OCI-LY7 (cell line): Measurements from ENCODE around the gene PDCD1. TPM values are rescaled to one million over a fixed set of nuclear protein-coding genes. Genes with fewer than 3 reads are reported as not detected.
A peak's percentile ranks its signal among the peaks of the same experiment; 100 is the strongest.
"Not testable (repeated sequence)": the region's sequence is repeated elsewhere in the genome, so short reads cannot be mapped to it uniquely, and the experiment has no call there.

ENCODE experiments used
- Bru-seq: library from RNA; stranded (reverse); fragments of 400-500 nt; gene quantifications from one replicate; lab custom pipeline; 2021; lab: Mats Ljungman, UMichigan
- BruChase-seq, 2 experiments: library from RNA; stranded (reverse); fragments of 400-500 nt; gene quantifications; one replicate each; lab custom pipeline; 2021; lab: Mats Ljungman, UMichigan
- BruUV-seq: library from RNA; stranded (reverse); fragments of 400-500 nt; replicated peaks from 2 replicates; lab custom pipeline; 2021; lab: Mats Ljungman, UMichigan
- CTCF ChIA-PET: fragments of 300-600 bp; sonication (Branson Sonifier 250); formaldehyde crosslinking; loops from one replicate; lab custom pipeline; 2022; ENCODE audit warnings: antibody characterized with exemption; ENCODE audit not compliant: unreplicated experiment; lab: Charles Lee
- POLR2A ChIA-PET: fragments of 300-600 bp; sonication (Branson Sonifier 250); formaldehyde crosslinking; loops from one replicate; lab custom pipeline; 2022; ENCODE audit warnings: antibody characterized with exemption; lab: Charles Lee
- DNase-seq: peaks from one replicate; pipeline ENCODE4 v3.0.0-alpha.2; 2015; ENCODE audit warnings: low spot score
- H2AFZ ChIP-seq: fragments of 200-600 bp; sonication (generic), shearing (Covaris generic); 2 replicates; pipeline ENCODE4 v1.6.1; 2014; ENCODE audit warnings: mild to moderate bottlenecking, antibody characterized with exemption, low read length, moderate library complexity
- H3K27ac ChIP-seq: fragments of 200-600 bp; sonication (generic); 2 replicates; pipeline ENCODE4 v1.5.1; 2014; ENCODE audit warnings: mixed run types, low read depth, mild to moderate bottlenecking, moderate library complexity, low read length, inconsistent platforms; ENCODE audit not compliant: poor library complexity, severe bottlenecking
- H3K36me3 ChIP-seq: fragments of 200-600 bp; sonication (generic); 2 replicates; pipeline ENCODE4 v1.6.1; 2014; ENCODE audit warnings: mild to moderate bottlenecking, antibody characterized with exemption, low read length, moderate library complexity, mixed read lengths; ENCODE audit not compliant: insufficient read depth
- H3K4me1 ChIP-seq: fragments of 200-600 bp; sonication (generic); 2 replicates; pipeline ENCODE4 v1.5.1; 2014; ENCODE audit warnings: mild to moderate bottlenecking, low read length; ENCODE audit not compliant: insufficient read depth, poor library complexity, severe bottlenecking
- H3K4me2 ChIP-seq: fragments of 200-600 bp; sonication (generic); 2 replicates; pipeline ENCODE4 v1.6.1; 2014; ENCODE audit warnings: mild to moderate bottlenecking, low read length
- H3K4me3 ChIP-seq: fragments of 200-600 bp; sonication (generic); 2 replicates; pipeline ENCODE4 v1.5.1; 2014; ENCODE audit warnings: mild to moderate bottlenecking, low read depth, low read length; ENCODE audit not compliant: poor library complexity, severe bottlenecking
- H3K79me2 ChIP-seq: fragments of 200-600 bp; sonication (generic); 2 replicates; pipeline ENCODE4 v1.6.1; 2016; ENCODE audit warnings: low read depth, mild to moderate bottlenecking, low read length, moderate library complexity, mixed read lengths; ENCODE audit not compliant: insufficient read depth
- H3K9me2 ChIP-seq: fragments of 200-600 bp; sonication (generic); 2 replicates; pipeline ENCODE4 v1.6.1; 2016; ENCODE audit warnings: mild to moderate bottlenecking, low read length, mixed read lengths; ENCODE audit not compliant: insufficient read depth
- H3K9me3 ChIP-seq: fragments of 200-600 bp; sonication (generic); 2 replicates; pipeline ENCODE4 v1.6.1; 2014; ENCODE audit warnings: mild to moderate bottlenecking, mixed run types, low read length, mixed read lengths
- H4K20me1 ChIP-seq: fragments of 200-600 bp; sonication (generic); 2 replicates; pipeline ENCODE4 v1.6.1; 2014; ENCODE audit warnings: mild to moderate bottlenecking, antibody characterized with exemption, low read length, moderate library complexity, mixed read lengths; ENCODE audit not compliant: insufficient read depth
- EZH2phosphoT487 ChIP-seq: fragments of 200-600 bp; sonication (generic); IDR thresholded peaks from 2 replicates; pipeline ENCODE4 v1.6.1; 2018; ENCODE audit warnings: low read depth, borderline replicate concordance, mild to moderate bottlenecking, mixed run types, antibody characterized with exemption, low read length, moderate library complexity, mixed read lengths
- intact Hi-C: fragments of 100-400 bp; cut with micrococcal nuclease; formaldehyde crosslinking; loops from one replicate; pipeline ENCODE4 v1.10.0; 2022; ENCODE audit not compliant: unreplicated experiment
- long read RNA-seq: library from polyadenylated mRNA; stranded (forward); transcript quantifications from one replicate; pipeline ENCODE4 v2.0.0, GENCODE V29; 2022
- total RNA-seq, 2 experiments: library from RNA; depleted of rRNA in 1 of 2; stranded (reverse); fragments of >200 nt in 1 of 2; shearing (Covaris generic) in 1 of 2; gene quantifications; 2 replicates each; pipeline ENCODE4 v1.2.3, GENCODE V29; 2014 to 2022
- TF ChIP-seq, protein P1 (sequence below): fragments of 200-600 bp; sonication (generic); conservative IDR thresholded peaks from 2 replicates; pipeline ENCODE4 v1.5.1; 2014; ENCODE audit warnings: mild to moderate bottlenecking, antibody characterized with exemption, low read length, moderate library complexity, mixed read lengths

Gene PDCD1
- total RNA-seq (2014; rRNA removed; shearing (Covaris generic)) (not detected in 2 replicates), total RNA-seq (2022) (not detected in 2 replicates), Bru-seq, nascent RNA (percentile 14 among the genes with signal in this experiment), BruChase-seq, experiment 1, labeled RNA remaining after a 6-hour chase (not detected), BruChase-seq, experiment 2, labeled RNA remaining after a 2-hour chase (not detected)
- long read RNA-seq: 0 reads

DNA sequence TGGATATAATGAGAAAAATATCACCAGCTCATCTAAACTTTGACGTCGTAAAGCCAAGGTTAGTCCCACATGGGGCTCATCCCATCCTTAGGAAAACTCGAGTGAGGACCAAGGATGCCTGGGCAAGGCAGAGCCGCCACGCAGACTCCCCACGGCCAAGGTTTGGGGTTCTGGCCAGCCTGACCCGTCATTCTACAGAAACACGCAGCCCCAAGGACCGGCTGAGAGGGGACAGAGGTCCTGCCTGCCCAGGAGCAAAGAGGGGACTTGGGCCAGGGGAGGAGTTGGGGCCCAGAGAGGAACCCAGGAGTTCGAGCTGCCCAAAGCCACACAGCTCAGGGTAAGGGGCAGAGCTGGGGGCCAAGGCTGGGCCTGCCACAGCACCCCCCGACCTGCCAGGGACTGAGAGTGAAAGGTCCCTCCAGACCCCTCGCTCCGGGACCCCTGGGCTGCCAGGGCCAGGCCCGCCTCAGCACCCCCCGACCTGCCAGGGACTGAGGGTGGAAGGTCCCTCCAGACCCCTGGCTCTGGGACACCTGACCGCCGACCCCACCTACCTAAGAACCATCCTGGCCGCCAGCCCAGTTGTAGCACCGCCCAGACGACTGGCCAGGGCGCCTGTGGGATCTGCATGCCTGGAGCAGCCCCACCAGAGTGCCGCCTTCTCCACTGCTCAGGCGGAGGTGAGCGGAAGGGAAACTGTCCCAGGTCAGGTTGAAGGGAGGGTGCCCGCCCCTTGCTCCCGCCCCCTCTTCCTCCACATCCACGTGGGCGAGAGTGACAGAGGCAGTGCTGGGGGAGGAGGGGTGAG is at the start of gene PDCD1:
TSS of gene PDCD1 (minus strand) at position 689 of the 811 bp plus-strand sequence. CDS start at position 633, 56 bp downstream.
- no peak for DNase-seq
- no peak within 1 kb of the TSS for H3K27ac ChIP-seq
- POLR2A ChIA-PET: no interaction called here
- no TSS peak for BruUV-seq
- intact Hi-C loops: no loop called here
- H3K9me3 ChIP-seq: no peaks in the 10 kb centered on the region
- H3K9me2 ChIP-seq: no peaks in the 10 kb centered on the region
- H4K20me1 ChIP-seq: no peaks in the 10 kb centered on the region
- H3K36me3 ChIP-seq: no peaks in the 10 kb centered on the region
- H3K4me1 ChIP-seq: peaks cover 14% of the 10 kb centered on the region
- no peaks in the 10 kb centered on the region for H3K79me2 ChIP-seq
- peak within 1 kb of the TSS; percentile 62; the same call in 1 of the 2 replicates for H2AFZ ChIP-seq
- CTCF ChIA-PET: no interaction called here
- TF ChIP-seq EZH2phosphoT487: no peak
- TF ChIP-seq, protein P1, sequence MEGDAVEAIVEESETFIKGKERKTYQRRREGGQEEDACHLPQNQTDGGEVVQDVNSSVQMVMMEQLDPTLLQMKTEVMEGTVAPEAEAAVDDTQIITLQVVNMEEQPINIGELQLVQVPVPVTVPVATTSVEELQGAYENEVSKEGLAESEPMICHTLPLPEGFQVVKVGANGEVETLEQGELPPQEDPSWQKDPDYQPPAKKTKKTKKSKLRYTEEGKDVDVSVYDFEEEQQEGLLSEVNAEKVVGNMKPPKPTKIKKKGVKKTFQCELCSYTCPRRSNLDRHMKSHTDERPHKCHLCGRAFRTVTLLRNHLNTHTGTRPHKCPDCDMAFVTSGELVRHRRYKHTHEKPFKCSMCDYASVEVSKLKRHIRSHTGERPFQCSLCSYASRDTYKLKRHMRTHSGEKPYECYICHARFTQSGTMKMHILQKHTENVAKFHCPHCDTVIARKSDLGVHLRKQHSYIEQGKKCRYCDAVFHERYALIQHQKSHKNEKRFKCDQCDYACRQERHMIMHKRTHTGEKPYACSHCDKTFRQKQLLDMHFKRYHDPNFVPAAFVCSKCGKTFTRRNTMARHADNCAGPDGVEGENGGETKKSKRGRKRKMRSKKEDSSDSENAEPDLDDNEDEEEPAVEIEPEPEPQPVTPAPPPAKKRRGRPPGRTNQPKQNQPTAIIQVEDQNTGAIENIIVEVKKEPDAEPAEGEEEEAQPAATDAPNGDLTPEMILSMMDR: no peak
- no peak within 1 kb of the TSS for H3K4me3 ChIP-seq
- H3K4me2 ChIP-seq: peak within 1 kb of the TSS; percentile 57

DNA sequence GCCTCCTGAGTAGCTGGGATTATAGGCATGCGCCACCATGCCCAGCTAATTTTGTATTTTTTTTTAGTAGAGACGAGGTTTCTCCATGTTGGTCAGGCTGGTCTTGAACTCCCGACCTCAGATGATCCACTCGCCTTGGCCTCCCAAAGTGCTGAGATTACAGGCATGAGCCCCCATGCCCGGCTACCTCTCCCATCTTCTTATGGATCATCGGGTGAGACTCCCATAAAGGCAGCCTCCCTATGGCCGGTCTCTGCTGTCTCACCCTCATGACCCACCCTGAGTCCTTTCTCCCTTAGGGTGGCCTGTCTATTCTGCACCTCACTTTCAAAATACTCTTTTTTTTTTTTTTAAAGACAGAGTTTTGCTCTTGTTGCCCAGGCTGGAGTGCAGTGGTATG is 49.1 kb upstream of the PDCD1 start:
- H3K4me1 ChIP-seq, intact Hi-C loops, DNase-seq, POLR2A ChIA-PET, H2AFZ ChIP-seq, CTCF ChIA-PET, H3K79me2 ChIP-seq, H3K27ac ChIP-seq, BruUV-seq, H3K9me2 ChIP-seq, H3K9me3 ChIP-seq, H3K4me2 ChIP-seq, H3K4me3 ChIP-seq, H4K20me1 ChIP-seq, H3K36me3 ChIP-seq: not testable (repeated sequence)

DNA sequence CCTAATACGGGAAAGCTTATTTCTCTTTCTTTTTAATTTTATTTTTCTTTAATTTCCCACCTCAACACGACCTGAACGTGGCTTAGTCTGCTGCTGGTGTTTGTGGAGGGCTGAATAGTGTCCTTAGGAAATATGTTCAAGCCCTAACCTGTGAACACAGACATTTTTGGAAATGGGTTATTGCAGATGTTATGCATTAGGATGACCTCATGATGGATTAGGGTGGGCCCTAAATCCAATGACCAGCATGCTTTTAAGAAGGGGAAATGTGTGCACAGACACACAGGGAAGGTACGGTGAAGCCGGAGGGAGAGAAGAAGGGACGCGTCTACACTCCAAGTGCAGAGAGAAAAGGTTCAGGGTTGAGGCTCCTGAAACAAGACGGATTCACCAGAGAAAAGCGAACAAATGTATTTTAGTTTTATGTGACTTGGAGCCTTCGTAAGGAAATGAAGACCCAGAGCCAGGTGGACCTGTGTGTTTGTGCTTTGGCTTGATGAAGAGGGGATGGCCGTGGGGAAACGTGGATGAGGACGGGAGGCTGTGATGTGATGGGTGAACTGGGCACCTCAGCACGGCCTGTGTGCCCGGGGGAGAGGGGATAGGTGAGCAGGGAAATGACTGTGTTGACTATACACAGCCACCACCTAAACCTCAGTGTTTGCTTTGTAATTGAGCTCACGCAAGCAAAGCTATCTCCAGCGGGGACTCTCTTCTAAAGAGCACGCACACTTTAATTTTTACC is 48.3 kb upstream of the PDCD1 start:
- Histone ChIP-seq H3K36me3 (0 out of 2 replicates have a peak, but pooled peaks cover 7% of the 10 kb centered on the region), H3K27ac (no peak overlapping the region), H3K9me2 (no peaks in the 10 kb centered on the region), H3K9me3 (no peaks in the 10 kb centered on the region), H2AFZ (no peak overlapping the region), H4K20me1 (no peaks in the 10 kb centered on the region), H3K4me3 (no peak overlapping the region), H3K79me2 (no peaks in the 10 kb centered on the region), H3K4me2 (no peak overlapping the region), H3K4me1 (no peaks in the 10 kb centered on the region)
- intact Hi-C loops: no loop called here
- ChIA-PET POLR2A (interaction anchor here (0.6 kb wide), 1 partner anchor 549 kb away, joined by 3 read pairs; no protein-coding TSS in a partner anchor), CTCF (no interaction called here)
- no peak for DNase-seq
- no TSS peak for BruUV-seq
- no peak for TF ChIP-seq EZH2phosphoT487
- TF ChIP-seq, protein P1: no peak

DNA sequence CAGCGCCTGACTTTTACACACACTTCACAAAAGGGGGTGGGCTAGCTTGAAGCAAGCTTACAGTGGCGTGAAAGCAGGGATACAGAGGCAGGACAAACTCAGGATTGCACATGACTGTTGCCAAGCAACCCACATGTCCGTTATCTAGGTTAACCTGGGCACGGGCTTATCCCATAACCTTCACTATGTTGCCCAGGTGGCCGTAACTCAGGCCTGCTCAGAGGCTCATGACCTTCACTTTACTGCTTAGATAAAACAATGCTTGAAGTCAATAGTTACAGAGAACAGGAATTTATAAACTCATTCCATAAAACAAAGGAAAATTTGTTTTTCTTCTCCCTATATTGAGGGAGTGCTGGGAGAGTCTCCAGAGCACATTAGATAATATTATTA is 47.7 kb upstream of the PDCD1 start:
- POLR2A ChIA-PET: interaction anchor here (0.6 kb wide), 1 partner anchor 548 kb away, joined by 3 read pairs; no protein-coding TSS in a partner anchor
- H3K27ac ChIP-seq, DNase-seq, H4K20me1 ChIP-seq, H3K9me2 ChIP-seq, H3K79me2 ChIP-seq, BruUV-seq, H2AFZ ChIP-seq, H3K4me3 ChIP-seq, H3K4me1 ChIP-seq, H3K4me2 ChIP-seq, intact Hi-C loops, CTCF ChIA-PET, H3K9me3 ChIP-seq, H3K36me3 ChIP-seq: not testable (repeated sequence)
